Measurements from ENCODE around the gene ECE1.

- TF ChIP-seq POLR2A (IDR thresholded peaks at IDR 0.05) (no peak), CTCF (IDR thresholded peaks at IDR 0.05) (no peak), POLR2AphosphoS5 (IDR thresholded peaks at IDR 0.05) (no peak), EP300 (IDR thresholded peaks at IDR 0.05) (no peak)
Observed at GRCh38 chr1:21264898-21265297, 25.4 kb downstream of the ECE1 start.
